ENCODE data around the gene FCER1G.

FCER1G gene

GRCh38 chr1:161201836-161202712 lies 13.0 kb upstream of the FCER1G start, which contains the start of gene NDUFS2:
Gene NDUFS2, plus strand, starts transcription at chr1:161202367. Its CDS starts 19 bp downstream, at chr1:161202386.
- H3K4me3 ChIP-seq (replicated peaks in 1 of 2; ENCODE audit: low read depth in 2 of 2, low read length in 2 of 2): peak within 1 kb of the TSS; percentile 81 to 92
- DNase-seq (ENCODE audit: low read depth in 2 of 2): peak; percentile 99 to 100
- TF ChIP-seq, protein P1, sequence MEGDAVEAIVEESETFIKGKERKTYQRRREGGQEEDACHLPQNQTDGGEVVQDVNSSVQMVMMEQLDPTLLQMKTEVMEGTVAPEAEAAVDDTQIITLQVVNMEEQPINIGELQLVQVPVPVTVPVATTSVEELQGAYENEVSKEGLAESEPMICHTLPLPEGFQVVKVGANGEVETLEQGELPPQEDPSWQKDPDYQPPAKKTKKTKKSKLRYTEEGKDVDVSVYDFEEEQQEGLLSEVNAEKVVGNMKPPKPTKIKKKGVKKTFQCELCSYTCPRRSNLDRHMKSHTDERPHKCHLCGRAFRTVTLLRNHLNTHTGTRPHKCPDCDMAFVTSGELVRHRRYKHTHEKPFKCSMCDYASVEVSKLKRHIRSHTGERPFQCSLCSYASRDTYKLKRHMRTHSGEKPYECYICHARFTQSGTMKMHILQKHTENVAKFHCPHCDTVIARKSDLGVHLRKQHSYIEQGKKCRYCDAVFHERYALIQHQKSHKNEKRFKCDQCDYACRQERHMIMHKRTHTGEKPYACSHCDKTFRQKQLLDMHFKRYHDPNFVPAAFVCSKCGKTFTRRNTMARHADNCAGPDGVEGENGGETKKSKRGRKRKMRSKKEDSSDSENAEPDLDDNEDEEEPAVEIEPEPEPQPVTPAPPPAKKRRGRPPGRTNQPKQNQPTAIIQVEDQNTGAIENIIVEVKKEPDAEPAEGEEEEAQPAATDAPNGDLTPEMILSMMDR (IDR thresholded peaks at IDR 0.05; ENCODE audit: low read depth, low read length): peak; percentile 19

GRCh38 chr1:161206411-161207140 lies 8.5 kb upstream of the FCER1G start:
- TF ChIP-seq, protein P1 (IDR thresholded peaks at IDR 0.05; ENCODE audit: low read depth, low read length): no peak
- H3K4me3 ChIP-seq (replicated peaks in 1 of 2; ENCODE audit: low read depth in 2 of 2, low read length in 2 of 2): no peak overlapping the region
- peak; percentile 87 to 91 for DNase-seq (ENCODE audit: low read depth in 2 of 2)

- peak; percentile 94 to 95 for DNase-seq (ENCODE audit: low read depth in 2 of 2)
- peak overlapping the region in 1 of 2 donors; percentile 22 for H3K4me3 ChIP-seq (replicated peaks in 1 of 2; ENCODE audit: low read depth in 2 of 2, low read length in 2 of 2)
- TF ChIP-seq, protein P1 (IDR thresholded peaks at IDR 0.05; ENCODE audit: low read depth, low read length): no peak
Measured at GRCh38 chr1:161207173-161207572, 7.9 kb upstream of the FCER1G start.

DNA sequence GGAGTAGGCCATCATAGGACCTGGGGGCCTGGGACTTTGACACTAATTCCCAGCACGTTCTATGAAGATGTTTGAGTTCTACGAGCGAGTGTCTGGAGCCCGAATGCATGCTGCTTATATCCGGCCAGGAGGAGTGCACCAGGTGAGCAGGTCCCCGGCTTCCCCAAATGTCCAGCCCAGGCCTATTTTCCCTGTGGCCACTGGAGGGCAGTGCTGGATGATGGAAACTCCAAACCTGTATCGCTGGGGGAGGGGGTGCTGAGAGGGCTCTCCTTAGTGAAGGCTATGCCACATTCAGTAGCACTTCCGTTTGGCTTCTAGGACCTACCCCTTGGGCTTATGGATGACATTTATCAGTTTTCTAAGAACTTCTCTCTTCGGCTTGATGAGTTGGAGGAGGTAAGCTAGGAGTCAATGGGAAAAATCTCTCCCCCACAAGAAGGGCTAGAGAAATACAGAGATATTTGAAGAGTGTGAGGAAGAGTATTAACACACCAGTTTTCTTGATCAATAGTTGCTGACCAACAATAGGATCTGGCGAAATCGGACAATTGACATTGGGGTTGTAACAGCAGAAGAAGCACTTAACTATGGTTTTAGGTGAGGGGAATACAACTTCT lies 5.2 kb upstream of the FCER1G start:
- H3K4me3 ChIP-seq (replicated peaks in 1 of 2; ENCODE audit: low read depth in 2 of 2, low read length in 2 of 2): no peak overlapping the region
- TF ChIP-seq, protein P1 (IDR thresholded peaks at IDR 0.05; ENCODE audit: low read depth, low read length): peak; percentile 96
- DNase-seq (ENCODE audit: low read depth in 2 of 2): peak; percentile 81 to 82

DNA sequence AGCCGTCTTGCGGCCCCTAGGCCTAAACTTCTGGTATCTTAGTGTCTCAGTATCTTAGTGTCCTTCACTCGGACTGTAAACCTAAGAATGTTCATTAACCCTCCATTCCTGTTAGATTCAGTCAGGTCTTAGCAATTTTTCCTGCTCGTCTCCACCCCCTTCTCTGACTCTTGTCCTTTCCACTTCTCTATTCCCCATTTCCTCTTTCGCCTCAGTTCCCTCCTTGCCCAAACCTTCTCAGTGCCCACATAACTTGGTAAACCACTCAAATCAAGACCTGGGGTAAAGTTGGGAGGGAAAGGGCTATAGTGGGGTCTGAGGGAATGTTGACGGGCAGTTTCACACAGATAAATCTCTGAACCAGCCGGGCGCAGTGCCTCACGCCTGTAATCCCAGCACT lies 726 bp upstream of the FCER1G start:
- H3K4me3 ChIP-seq (replicated peaks in 1 of 2; ENCODE audit: low read depth in 2 of 2, low read length in 2 of 2): no peak overlapping the region
- DNase-seq (ENCODE audit: low read depth in 2 of 2): no peak
- TF ChIP-seq, protein P1 (IDR thresholded peaks at IDR 0.05; ENCODE audit: low read depth, low read length): no peak

GRCh38 chr1:161216945-161217712 lies 2.0 kb downstream of the FCER1G start:
- DNase-seq (ENCODE audit: low read depth in 2 of 2): peak; percentile 79 to 97

More at GRCh38 chr1:161216945-161217712, 2.0 kb downstream of the FCER1G start:
- peak overlapping the region in 1 of 2 donors; percentile 24 for H3K4me3 ChIP-seq (replicated peaks in 1 of 2; ENCODE audit: low read depth in 2 of 2, low read length in 2 of 2)
- TF ChIP-seq, protein P1 (IDR thresholded peaks at IDR 0.05; ENCODE audit: low read depth, low read length): no peak
